Tibial nerve (tissue), 4 donors: ENCODE data around the gene BLZF1.

Experiments
- CTCF ChIP-seq, 5 experiments: fragments of 200-600 bp in 3 of 5; fragments of 450-650 bp in 2 of 5; sonication (generic) in 3 of 5; IDR thresholded peaks; one replicate each; pipeline ENCODE4 v1.5.1; 2016 to 2019; ENCODE audit warnings: antibody characterized with exemption in 5 of 5, mild to moderate bottlenecking in 3 of 5, moderate library complexity in 2 of 5
- EP300 ChIP-seq, 2 donors: sonication (generic); formaldehyde crosslinking; IDR thresholded peaks; one replicate each; pipeline ENCODE4 v1.6.1; 2017; ENCODE audit warnings: antibody characterized with exemption in 2 of 2, mild to moderate bottlenecking in 1 of 2

GRCh38 chr1:169322138-169322537 lies 45.9 kb upstream of the BLZF1 start:
- no peak for TF ChIP-seq CTCF (IDR thresholded peaks at IDR 0.05)
- no peak for TF ChIP-seq EP300 (IDR thresholded peaks at IDR 0.05)
